Nephron progenitor cell (in vitro differentiated cells): ENCODE results near the gene KLK7.

Source experiments
- DNase-seq: peaks from one replicate; pipeline ENCODE4 v3.0.0; 2021
- H3K27ac Mint-ChIP-seq: 2 replicates; pipeline ENCODE4 v1.8.0; 2021; ENCODE audit warnings: mild to moderate bottlenecking, moderate library complexity, mixed read lengths
- H3K27me3 Mint-ChIP-seq: 2 replicates; pipeline ENCODE4 v1.8.0; 2021; ENCODE audit warnings: mild to moderate bottlenecking, low read depth, mixed read lengths; ENCODE audit not compliant: poor library complexity
- H3K36me3 Mint-ChIP-seq: 2 replicates; pipeline ENCODE4 v1.8.0; 2021; ENCODE audit warnings: low read depth, mixed read lengths
- H3K4me1 Mint-ChIP-seq: 2 replicates; pipeline ENCODE4 v1.8.0; 2021; ENCODE audit warnings: mixed read lengths
- H3K4me3 Mint-ChIP-seq: 2 replicates; pipeline ENCODE4 v1.8.0; 2021; ENCODE audit warnings: mild to moderate bottlenecking, moderate library complexity, mixed read lengths
- H3K9me3 Mint-ChIP-seq: 2 replicates; pipeline ENCODE4 v1.8.0; 2021; ENCODE audit warnings: mild to moderate bottlenecking, moderate library complexity, mixed read lengths
- TF ChIP-seq, protein P1 (sequence below): fragments of 200-600 bp; sonication (generic); IDR thresholded peaks from 2 replicates; pipeline ENCODE4 v1.5.0; 2021; ENCODE audit warnings: antibody characterized with exemption

The KLK7 gene

DNA sequence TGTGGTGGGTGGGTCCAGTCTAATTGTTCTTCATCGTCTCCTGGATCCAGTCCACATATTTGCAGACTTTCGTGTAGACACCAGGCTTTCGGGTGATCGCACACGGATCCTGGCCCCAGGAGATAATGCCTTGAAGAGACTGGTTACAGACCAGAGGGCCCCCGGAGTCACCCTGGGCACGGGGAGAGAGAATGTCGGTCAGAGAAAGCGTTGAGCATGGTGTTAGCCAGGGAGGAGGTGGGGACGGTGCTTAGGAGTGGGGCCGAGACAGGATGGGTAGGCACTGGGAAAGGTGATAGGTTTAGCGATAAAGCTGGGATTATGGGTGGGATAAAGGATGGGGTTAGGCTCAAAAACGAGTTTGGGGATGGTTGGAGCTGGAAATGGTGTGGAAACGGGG lies 38.8 kb upstream of the KLK7 start:
- Mint-ChIP-seq H3K27ac (no peak overlapping the region), H3K9me3 (peaks cover 7% of the 10 kb centered on the region), H3K4me3 (no peak overlapping the region), H3K27me3 (peaks cover 77% of the 10 kb centered on the region), H3K36me3 (no peaks in the 10 kb centered on the region), H3K4me1 (peaks cover 27% of the 10 kb centered on the region)
- no peak for DNase-seq
- TF ChIP-seq, protein P1, sequence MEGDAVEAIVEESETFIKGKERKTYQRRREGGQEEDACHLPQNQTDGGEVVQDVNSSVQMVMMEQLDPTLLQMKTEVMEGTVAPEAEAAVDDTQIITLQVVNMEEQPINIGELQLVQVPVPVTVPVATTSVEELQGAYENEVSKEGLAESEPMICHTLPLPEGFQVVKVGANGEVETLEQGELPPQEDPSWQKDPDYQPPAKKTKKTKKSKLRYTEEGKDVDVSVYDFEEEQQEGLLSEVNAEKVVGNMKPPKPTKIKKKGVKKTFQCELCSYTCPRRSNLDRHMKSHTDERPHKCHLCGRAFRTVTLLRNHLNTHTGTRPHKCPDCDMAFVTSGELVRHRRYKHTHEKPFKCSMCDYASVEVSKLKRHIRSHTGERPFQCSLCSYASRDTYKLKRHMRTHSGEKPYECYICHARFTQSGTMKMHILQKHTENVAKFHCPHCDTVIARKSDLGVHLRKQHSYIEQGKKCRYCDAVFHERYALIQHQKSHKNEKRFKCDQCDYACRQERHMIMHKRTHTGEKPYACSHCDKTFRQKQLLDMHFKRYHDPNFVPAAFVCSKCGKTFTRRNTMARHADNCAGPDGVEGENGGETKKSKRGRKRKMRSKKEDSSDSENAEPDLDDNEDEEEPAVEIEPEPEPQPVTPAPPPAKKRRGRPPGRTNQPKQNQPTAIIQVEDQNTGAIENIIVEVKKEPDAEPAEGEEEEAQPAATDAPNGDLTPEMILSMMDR, result no peak

DNA sequence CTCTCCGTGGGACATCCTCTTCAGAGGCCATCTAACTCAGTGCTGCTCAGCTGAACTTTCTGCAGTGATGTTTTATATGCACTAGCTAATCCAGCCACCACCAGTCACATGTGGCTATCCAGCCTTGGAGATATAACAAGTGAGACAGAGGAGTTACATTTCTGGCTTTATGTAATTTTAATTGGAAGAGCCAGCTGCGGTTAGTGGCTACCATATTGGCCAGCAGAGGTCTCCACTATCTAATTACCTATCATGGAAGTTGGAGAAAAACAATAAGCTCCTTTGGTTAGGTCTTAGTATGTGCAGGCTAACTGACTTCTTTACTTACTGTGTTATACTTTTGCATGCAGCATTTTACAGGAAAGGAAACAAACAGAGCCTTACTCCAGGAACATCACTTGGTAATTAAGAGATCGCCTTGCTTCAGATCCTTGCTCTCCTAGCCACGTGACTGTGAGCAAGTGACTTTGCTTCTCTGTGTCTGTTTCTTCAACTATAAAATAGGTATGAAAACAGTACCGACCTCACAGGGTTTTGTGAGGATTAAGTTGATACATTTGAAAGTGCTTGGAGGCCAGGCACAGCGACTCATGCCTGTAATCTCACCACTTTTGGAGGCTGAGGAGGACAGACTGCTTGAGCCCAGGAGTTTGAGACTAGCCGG lies 37.4 kb upstream of the KLK7 start:
- no peaks in the 10 kb centered on the region for H3K36me3 Mint-ChIP-seq
- peaks cover 23% of the 10 kb centered on the region for H3K4me1 Mint-ChIP-seq
- no peak overlapping the region for H3K27ac Mint-ChIP-seq
- H3K27me3 Mint-ChIP-seq, result peaks cover 86% of the 10 kb centered on the region
- TF ChIP-seq, protein P1, result peak; percentile 67
- peaks cover 18% of the 10 kb centered on the region for H3K9me3 Mint-ChIP-seq
- H3K4me3 Mint-ChIP-seq, result no peak overlapping the region
- no peak for DNase-seq

DNA sequence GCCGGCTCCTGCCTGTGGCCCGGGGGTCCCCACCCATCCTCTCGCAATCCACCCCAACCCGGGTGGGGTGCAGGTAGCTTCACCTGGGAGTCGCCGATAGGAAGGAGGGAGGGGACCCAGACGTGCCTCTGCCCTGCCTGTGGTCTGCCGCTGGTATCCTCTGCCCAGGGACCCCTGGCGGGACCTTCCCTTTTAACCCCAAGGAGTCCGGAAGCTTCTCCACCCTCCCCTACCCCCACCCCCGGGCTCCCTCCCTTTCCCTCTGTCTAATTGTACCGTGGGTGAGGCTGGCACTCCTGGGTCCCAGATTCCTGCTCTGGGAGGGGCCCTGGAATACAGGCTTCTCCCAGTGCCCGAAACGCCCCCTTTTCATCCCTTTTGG lies 35.8 kb upstream of the KLK7 start, which contains the start of gene KLK10:
Gene KLK10, minus strand, starts transcription at position 166 of the 382 bp plus-strand sequence. CDS start 579 bp downstream, outside the sequence.
- Mint-ChIP-seq H3K4me3 (peak within 1 kb of the TSS; percentile 75), H3K27me3 (peaks cover 91% of the 10 kb centered on the region), H3K36me3 (no peaks in the 10 kb centered on the region), H3K4me1 (peaks cover 14% of the 10 kb centered on the region), H3K9me3 (peaks cover 21% of the 10 kb centered on the region), H3K27ac (no peak within 1 kb of the TSS)
- no peak for DNase-seq
- TF ChIP-seq, protein P1, result no peak

DNA sequence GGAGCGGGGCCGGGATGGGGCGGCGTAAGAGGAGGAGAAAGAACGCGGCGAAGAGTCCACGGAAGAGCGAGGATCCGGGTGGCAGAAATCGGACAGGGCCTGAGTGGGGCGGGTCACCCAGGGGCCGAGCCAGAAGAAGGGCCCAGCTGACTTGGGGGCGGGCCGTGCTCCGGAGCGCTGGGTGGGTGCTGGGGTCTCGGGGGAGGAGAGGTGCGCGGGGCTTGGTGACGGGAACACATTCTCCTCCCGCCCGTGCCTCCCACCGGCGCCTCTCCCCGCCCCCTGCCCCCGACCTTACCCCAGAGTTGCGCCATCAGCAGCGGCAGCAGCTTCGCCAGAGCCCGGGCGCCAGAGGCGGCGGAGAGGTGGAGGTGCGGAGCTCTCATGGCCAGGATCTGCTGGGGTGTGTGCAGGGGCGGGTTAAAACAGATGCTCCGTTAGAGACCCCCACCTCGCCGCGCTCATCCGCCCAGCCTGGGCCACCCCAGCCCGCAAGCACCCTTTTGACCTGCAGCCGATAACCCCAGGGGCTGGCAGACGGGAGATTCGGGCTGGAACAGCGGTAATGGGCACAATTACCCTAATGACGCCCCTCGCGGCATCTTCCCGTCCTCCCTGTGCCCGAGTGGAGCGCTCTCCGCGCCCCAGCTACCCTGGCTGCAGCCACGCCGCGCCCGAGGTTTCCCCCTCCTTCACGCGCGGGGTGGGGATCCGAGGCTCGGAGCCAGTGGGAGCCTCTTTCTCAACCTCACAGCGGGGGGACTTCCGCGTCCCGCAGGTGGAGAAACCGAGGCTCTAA lies 35.2 kb upstream of the KLK7 start:
- Mint-ChIP-seq H3K27me3 (peaks cover 92% of the 10 kb centered on the region), H3K4me3 (peak overlapping the region; percentile 75), H3K36me3 (no peaks in the 10 kb centered on the region), H3K27ac (no peak overlapping the region), H3K4me1 (peaks cover 14% of the 10 kb centered on the region), H3K9me3 (peaks cover 21% of the 10 kb centered on the region)
- DNase-seq, result peak; percentile 36
- TF ChIP-seq, protein P1, result no peak

GRCh38 chr19:51016798-51017683 lies 33.3 kb upstream of the KLK7 start:
- H3K27me3 Mint-ChIP-seq, result peaks cover 84% of the 10 kb centered on the region
- H3K36me3 Mint-ChIP-seq, result no peaks in the 10 kb centered on the region
- peaks cover 21% of the 10 kb centered on the region for H3K9me3 Mint-ChIP-seq
- peak overlapping the region; percentile 84 for H3K4me3 Mint-ChIP-seq
- TF ChIP-seq, protein P1, result peak; percentile 72
- no peak overlapping the region for H3K27ac Mint-ChIP-seq
- peaks cover 14% of the 10 kb centered on the region for H3K4me1 Mint-ChIP-seq
- DNase-seq, result peak; percentile 77
